NCI-H1048 (cell line): ENCODE measurements around the gene BCAP29.
"Not testable (repeated sequence)": the region's sequence is repeated elsewhere in the genome, so short reads cannot be mapped to it uniquely, and the experiment has no call there.

Experiments used
- DNase-seq: peaks from one replicate; lab custom pipeline; 2025; lab: John Stamatoyannopoulos, UW

The BCAP29 gene

GRCh38 chr7:107627002-107627401 is 47.0 kb downstream of the BCAP29 start:
- no peak for DNase-seq

DNA sequence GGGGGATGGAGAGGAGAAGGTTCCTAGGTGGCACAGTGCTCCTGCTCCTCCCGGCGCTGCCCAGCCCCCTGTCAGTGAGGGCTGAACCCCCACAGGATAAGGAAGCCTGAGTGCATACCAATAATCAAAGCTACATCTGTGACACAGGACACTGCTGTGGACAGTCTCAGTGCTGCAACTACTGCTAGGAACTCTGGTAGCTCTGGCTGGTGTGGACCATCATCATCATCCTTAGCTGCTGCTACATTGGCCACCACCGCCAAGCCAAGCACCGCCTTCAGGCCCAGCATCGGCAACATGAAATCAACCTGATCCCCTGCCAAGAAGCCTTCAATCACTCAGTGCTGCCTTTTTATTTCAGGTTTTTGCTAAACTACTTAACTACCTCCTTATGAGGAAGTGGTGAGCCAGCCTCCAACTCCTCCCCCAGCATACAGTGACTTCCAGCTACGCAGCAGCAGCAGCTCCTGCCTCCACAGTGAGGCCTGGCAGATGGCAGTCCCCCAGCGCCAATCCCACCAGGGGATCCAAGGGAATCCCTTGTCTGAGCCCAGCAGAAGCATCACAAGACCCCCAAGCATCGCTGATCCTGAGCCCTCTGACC is 48.5 kb downstream of the BCAP29 start:
- no peak for DNase-seq

- no peak for DNase-seq
Measured at GRCh38 chr7:107630342-107630741, 50.3 kb downstream of the BCAP29 start.

GRCh38 chr7:107631588-107632491 is 51.8 kb downstream of the BCAP29 start:
- DNase-seq, result no peak

DNA sequence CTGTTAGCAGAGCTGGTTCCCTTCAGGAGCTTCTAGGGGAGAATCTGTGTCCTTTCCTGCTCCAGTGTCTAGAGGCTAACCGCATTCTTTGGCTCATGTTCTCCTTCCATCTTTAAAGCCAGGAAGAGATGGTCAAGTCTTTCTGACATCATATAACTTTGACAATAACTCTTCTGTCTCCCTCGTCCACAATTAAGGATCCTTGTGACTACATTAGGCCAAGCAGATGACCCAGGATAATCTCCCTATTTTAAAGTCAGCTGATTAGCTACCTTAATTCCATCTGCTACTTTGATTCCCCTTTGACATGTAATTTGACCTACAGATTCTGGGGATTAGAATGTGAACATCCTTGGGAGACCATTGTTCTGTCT is 52.4 kb downstream of the BCAP29 start:
- no peak for DNase-seq

DNA sequence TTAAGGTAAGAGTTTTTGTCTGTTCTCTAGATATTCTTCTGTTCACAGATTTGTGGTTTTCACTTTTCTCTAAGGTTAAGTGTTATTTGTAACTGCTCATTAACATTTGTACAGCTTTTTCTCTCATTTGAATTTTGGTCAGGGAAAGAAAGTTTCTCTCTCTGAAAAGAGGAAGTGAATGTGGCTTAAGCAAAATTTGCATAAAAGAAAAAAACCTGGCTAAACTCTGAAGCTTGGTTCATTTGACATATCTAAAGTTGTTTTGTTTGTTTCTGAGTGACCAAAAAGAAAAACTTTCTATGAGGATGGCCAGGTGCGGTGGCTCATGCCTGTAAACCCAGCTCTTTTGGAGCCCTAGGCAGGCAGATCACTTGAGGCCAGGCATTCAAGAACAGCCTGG is 58.5 kb downstream of the BCAP29 start:
- DNase-seq, result no peak

GRCh38 chr7:107639070-107639469 is 59.0 kb downstream of the BCAP29 start:
- not testable (repeated sequence) for DNase-seq

- no peak for DNase-seq
Measured at GRCh38 chr7:107641676-107642075, 61.6 kb downstream of the BCAP29 start.

DNA sequence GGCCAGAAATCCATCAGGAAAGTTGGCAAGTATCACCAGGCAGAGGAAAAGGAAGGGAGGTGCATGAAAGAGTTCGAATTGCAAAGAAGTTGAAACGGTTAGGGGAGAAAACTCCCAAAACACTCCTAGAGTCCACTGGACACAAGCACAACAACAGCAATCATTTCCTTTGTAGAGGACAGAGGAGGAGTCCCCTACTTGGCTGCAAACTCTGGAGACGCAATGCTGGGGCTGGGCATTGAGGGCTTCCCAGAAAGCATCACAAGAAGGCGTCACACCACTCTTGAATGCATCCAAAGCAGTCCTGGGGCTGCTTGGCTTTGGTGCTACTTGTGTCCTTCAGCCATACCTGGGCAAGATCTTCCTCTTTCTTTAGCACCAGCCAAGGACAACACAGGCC is 62.5 kb downstream of the BCAP29 start:
- DNase-seq, result no peak

GRCh38 chr7:107643407-107643806 is 63.4 kb downstream of the BCAP29 start:
- no peak for DNase-seq

GRCh38 chr7:107643938-107644308 is 63.9 kb downstream of the BCAP29 start:
- DNase-seq, result no peak

DNA sequence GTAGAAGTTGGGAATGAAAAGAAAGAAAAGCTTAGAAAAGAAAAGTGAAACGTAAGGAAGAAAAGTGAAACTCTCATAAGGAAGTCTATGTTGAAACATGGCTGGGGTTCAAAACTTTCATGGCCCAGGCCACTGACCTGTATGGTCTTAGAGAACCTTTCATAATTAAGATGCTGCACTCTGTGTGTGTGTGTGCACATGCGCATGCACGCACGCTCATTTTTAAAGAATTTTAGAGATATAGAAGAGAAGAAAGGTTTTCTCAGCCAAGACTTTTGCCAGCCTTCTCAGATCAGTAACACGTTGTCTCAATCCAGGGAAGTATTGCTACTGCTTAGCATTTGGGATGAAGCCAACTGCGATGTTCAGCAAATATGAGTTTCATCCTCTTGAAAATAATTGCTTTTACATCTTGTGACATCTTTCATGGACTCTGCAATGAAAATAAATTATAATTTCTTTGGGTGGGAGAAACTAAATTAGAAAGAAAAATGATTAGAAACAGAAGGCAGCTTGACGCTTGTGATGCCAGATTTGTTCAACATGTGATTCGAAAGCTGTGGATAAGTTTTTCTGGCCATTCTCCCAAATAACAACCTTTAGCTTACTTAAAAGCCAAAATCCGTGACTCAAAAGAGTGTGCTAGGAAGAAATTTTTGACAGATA is 64.4 kb downstream of the BCAP29 start:
- DNase-seq, result no peak

GRCh38 chr7:107652642-107653041 is 72.6 kb downstream of the BCAP29 start:
- DNase-seq, result no peak

DNA sequence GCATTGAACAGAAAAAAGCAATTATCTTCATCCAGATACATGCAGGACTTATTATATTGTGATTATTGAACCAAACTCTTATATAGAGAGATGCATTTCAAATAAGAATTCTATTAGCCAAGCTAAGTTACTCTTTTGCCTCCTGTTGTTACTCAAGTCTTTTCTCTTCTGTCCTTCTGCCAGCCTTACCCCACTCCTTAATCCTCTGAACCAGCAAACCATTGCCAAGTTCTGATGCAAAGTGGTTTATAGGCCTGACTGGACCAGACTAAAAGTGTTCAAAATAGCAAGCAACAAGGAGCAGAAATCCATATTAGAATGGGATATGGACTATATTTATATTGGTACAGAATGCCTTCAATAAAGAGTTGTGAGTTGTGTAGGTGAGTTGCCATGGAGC is 78.4 kb downstream of the BCAP29 start:
- DNase-seq, result no peak

- DNase-seq, result no peak
Measured at GRCh38 chr7:107659666-107660065, 79.6 kb downstream of the BCAP29 start.

- no peak for DNase-seq
Measured at GRCh38 chr7:107660381-107661080, 80.5 kb downstream of the BCAP29 start, which contains the start of gene SLC26A4. SLC26A4 (plus strand) TSS chr7:107660828; CDS start chr7:107661642, 814 bp downstream.

DNA sequence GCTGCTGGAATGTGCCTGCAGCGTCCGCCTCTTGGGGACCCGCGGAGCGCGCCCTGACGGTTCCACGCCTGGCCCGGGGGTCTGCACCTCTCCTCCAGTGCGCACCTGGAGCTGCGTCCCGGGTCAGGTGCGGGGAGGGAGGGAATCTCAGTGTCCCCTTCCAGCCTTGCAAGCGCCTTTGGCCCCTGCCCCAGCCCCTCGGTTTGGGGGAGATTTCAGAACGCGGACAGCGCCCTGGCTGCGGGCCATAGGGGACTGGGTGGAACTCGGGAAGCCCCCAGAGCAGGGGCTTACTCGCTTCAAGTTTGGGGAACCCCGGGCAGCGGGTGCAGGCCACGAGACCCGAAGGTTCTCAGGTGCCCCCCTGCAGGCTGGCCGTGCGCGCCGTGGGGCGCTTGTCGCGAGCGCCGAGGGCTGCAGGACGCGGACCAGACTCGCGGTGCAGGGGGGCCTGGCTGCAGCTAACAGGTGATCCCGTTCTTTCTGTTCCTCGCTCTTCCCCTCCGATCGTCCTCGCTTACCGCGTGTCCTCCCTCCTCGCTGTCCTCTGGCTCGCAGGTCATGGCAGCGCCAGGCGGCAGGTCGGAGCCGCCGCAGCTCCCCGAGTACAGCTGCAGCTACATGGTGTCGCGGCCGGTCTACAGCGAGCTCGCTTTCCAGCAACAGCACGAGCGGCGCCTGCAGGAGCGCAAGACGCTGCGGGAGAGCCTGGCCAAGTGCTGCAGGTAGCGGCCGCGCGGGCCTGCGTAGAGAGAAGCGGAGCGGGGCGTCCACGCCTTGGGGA is 81.2 kb downstream of the BCAP29 start:
- no peak for DNase-seq

DNA sequence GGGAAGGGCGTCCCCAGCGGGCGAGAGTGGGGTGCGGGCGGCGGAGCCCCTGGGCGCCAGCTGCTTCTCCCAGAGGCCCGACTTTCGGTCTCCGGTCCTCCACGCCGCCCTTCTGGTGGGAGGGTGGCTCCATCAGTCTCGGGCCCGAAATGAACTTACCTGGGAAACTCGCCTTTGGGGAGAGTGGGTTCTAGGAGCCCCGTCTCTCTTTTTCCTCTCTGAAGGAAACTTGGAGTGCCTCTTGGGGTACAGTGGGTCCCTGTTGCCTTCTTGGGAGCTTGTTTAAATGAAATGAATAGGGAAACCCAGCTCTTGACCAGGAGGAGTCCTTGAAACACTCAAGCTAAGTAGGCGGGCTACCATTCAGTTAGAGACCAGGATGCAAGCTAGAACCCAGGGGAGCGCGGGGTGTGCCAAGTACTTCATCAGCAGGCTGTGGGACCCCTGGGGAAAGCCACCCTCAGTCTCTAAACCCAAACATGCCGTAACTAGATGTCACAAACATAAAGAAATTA is 81.9 kb downstream of the BCAP29 start:
- no peak for DNase-seq

- DNase-seq, result no peak
Measured at GRCh38 chr7:107663196-107663595, 83.2 kb downstream of the BCAP29 start.

GRCh38 chr7:107666790-107667189 is 86.7 kb downstream of the BCAP29 start:
- DNase-seq, result no peak

DNA sequence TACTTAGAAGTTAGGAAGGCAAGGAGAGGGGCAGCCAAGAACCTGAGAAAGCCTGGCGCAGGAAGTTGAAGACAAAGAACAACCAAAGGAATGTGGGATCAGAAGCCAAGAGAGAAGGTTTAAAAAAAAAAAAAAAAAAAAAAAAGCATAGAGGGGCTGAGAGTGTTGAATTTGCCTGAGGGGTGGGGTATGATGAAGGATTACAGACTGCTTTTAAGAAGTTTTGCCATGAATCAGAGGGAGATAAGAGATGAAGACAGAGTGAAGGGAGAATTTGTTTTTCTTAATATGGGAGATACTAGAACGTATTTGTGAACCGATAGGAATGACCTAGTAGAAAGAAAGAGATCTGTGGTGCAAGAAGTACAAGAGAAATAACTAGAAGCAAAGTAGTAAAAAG is 87.3 kb downstream of the BCAP29 start:
- no peak for DNase-seq
